Activated naive CD4-positive, alpha-beta T cell treated with anti-CD3 and anti-CD28 coated beads for 36 hours (primary cell): ENCODE measurements around the gene DIP2C. TPM values are rescaled to one million over a fixed set of nuclear protein-coding genes. Genes with fewer than 3 reads are reported as not detected.

Experiments used
- CTCF ChIA-PET: fragments of 350-600 bp; sonication (Branson Sonifier 250); formaldehyde crosslinking; loops from one replicate; lab custom pipeline; 2021; ENCODE audit warnings: antibody characterized with exemption; lab: Charles Lee
- DNase-seq: peaks from one replicate; pipeline ENCODE4 v3.0.0-alpha.2; 2020
- H3K27ac Mint-ChIP-seq: one replicate; pipeline ENCODE4 v1.8.0; 2021; ENCODE audit warnings: mild to moderate bottlenecking, mixed read lengths
- H3K27me3 Mint-ChIP-seq: one replicate; pipeline ENCODE4 v1.8.0; 2021; ENCODE audit warnings: low read depth, mixed read lengths
- H3K36me3 Mint-ChIP-seq: one replicate; pipeline ENCODE4 v1.8.0; 2021; ENCODE audit warnings: low read depth, mixed read lengths
- H3K4me1 Mint-ChIP-seq: one replicate; pipeline ENCODE4 v1.8.0; 2021; ENCODE audit warnings: low read depth, mixed read lengths
- H3K4me3 Mint-ChIP-seq: one replicate; pipeline ENCODE4 v1.8.0; 2021; ENCODE audit warnings: mild to moderate bottlenecking, moderate library complexity, mixed read lengths
- H3K9me3 Mint-ChIP-seq: one replicate; pipeline ENCODE4 v1.8.0; 2021; ENCODE audit warnings: mixed read lengths
- intact Hi-C: fragments of 100-400 bp; cut with micrococcal nuclease; formaldehyde crosslinking; loops from one replicate; pipeline ENCODE4 v1.15.1; 2023
- total RNA-seq, 2 experiments: library from RNA; stranded (reverse); gene quantifications; one replicate each; pipeline ENCODE4 v1.2.3, GENCODE V29; 2021

Gene DIP2C
- total RNA-seq, 2 experiments from 2014 or later = 0.67 to 0.91 TPM

DNA sequence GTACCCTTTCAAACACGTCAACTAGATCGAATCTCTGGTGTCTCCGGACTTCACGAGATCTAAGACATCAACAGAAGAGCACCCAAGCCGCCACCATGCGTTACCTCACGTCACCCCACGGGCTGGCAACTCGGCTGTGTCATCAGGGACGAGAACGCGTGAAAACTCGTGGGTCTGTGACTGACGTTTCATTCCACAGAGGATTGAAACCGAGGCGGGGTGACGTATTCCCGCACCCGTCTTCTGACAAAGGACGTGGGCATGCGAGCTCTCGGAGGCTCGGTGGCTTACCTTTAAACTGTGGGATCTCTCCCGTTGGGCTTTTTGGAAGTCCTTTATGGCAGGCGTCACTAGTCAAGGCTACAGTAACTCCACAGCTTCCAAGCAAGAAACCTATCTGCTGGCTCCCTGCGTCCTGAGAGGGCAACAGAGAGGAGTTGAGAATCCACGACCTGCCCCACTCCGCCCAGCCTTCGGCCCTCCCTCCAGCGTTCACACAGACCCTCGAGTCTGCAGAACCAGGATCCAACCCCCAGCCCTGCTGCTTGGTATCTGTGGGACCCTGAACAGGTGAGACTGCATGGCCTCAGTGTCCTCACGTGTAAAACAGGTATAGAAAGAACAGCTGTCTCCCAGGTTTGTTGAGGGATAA is 298.9 kb downstream of the DIP2C start:
- no peaks in the 10 kb centered on the region for H3K36me3 Mint-ChIP-seq
- no peaks in the 10 kb centered on the region for H3K27me3 Mint-ChIP-seq
- no peak overlapping the region for H3K27ac Mint-ChIP-seq
- no peak for DNase-seq
- H3K4me3 Mint-ChIP-seq = no peak overlapping the region
- CTCF ChIA-PET = no interaction called here
- H3K9me3 Mint-ChIP-seq = no peaks in the 10 kb centered on the region
- intact Hi-C loops = no loop called here
- H3K4me1 Mint-ChIP-seq = no peaks in the 10 kb centered on the region

DNA sequence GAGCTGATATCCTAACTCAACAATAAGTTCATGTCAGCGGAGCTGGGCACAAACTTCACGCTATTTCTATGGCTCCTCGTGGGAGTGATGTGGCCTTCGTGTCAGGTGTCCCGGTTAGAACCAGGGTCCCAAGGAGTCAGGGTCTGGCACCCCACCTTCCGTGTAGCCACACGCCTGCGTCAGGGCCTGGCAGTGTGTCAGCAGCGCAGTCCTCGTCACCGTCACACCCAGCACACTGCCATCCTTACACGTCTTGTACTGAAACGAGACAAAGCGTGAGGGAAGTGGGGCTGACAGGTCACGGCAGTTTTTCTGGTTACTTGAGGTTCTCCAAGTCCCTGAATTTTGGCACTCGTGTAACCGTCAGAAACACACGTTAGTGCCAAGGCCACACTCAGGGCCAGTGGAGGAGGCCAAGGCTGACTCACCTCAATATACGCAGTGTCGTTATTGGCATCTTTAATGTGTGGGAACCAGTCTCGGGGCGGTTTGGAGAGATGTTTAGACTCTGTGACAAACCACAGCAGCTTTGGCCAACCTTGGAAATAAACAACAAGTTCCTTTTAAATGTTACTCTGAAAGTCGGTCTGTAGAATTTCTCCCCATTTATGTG is 299.5 kb downstream of the DIP2C start:
- CTCF ChIA-PET = no interaction called here
- no peak overlapping the region for H3K4me3 Mint-ChIP-seq

DNA sequence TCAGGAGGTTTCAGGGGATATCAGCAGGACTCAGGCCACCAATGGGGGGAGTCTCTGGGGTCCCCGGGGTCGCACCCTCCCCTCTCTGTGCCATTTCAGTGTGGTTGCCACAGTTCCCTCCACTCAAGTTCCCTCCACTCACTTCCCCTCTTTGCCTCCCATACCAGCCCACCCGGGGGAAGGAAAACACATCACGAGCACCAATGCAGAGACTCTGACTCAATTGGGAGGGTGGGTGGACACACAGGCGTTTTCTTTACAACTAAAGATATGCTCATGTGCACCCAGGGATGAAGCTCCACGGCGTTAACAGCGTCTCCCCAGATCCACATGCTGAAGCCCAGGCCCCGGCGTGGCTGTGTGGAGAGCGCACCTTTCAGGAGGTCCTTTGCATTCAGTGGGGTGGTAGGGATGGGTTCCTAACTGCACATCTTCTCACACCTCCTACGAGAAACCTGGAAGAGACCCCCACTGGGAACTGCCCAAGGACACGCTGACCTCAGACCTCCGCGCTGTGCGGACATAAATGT is 300.1 kb downstream of the DIP2C start:
- no peaks in the 10 kb centered on the region for H3K4me1 Mint-ChIP-seq
- DNase-seq = no peak
- H3K27me3 Mint-ChIP-seq = no peaks in the 10 kb centered on the region
- peaks cover 1% of the 10 kb centered on the region for H3K36me3 Mint-ChIP-seq
- CTCF ChIA-PET = no interaction called here
- no peaks in the 10 kb centered on the region for H3K9me3 Mint-ChIP-seq
- no peak overlapping the region for H3K4me3 Mint-ChIP-seq
- intact Hi-C loops = no loop called here
- no peak overlapping the region for H3K27ac Mint-ChIP-seq

More for the DNA sequence above, 299.5 kb downstream of the DIP2C start:
- no peaks in the 10 kb centered on the region for H3K27me3 Mint-ChIP-seq
- no peak overlapping the region for H3K27ac Mint-ChIP-seq
- no peaks in the 10 kb centered on the region for H3K9me3 Mint-ChIP-seq
- no peak for DNase-seq
- no peaks in the 10 kb centered on the region for H3K4me1 Mint-ChIP-seq
- intact Hi-C loops = no loop called here
- H3K36me3 Mint-ChIP-seq = no peaks in the 10 kb centered on the region

DNA sequence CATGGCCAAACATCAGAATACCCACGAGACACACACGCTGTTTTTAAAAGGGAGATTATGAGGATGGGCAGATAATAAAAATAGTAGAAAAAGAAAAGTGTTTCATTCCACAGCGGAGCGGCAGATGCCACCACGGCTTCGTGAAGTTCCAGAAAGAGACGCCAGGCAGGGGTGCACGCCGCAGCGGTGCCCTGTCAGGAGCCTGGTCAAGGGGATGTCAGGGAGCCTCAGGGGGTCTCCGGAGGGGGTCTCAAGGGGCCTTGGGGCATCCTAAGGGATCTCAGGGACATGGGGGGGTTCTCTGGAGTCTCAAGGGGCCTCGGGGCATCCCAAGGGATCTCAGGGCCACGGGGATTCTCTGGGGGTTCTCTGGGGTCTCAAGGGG is 300.8 kb downstream of the DIP2C start:
- H3K4me3 Mint-ChIP-seq = no peak overlapping the region
- no peaks in the 10 kb centered on the region for H3K9me3 Mint-ChIP-seq
- H3K36me3 Mint-ChIP-seq = peaks cover 1% of the 10 kb centered on the region
- CTCF ChIA-PET = no interaction called here
- DNase-seq = no peak
- H3K4me1 Mint-ChIP-seq = no peaks in the 10 kb centered on the region
- intact Hi-C loops = no loop called here
- H3K27me3 Mint-ChIP-seq = no peaks in the 10 kb centered on the region
- no peak overlapping the region for H3K27ac Mint-ChIP-seq

DNA sequence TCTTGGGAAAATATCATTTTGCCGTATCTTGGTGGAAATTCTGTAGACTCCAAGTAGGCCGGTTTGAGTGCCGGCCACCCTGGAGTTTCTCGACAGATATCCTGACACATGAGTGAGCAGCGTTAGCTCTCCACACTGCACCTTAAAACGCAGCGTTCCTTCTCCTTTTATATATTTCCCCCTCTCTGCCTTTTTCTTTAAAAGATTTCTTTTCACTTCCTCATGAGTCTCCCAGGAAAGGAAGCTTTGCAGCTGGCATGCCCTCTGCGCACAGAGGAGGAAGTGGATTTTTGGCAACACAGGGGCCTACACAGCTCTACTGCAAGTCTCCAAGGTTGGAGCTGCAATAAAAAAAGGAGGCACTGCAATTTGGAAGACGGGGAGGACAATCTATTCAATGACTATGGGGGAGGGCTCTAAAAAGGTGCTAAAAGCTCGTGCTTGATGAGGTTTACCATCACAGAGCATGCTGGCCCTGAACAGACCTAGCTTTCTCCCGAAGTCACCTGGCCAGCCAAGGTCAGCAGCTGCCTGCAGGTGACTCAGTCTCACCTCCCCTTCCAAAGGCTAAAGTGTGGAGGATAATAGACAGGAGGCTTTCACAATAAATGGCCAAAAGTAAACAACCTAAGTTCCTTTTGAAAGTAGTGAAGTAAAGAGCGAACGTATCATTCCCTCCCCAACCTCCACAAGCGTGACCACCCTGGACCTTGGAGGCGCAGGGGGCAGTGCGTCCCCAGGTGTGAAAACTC is 301.4 kb downstream of the DIP2C start:
- CTCF ChIA-PET = interaction anchor here (0.6 kb wide), 1 partner anchor 62 kb away, joined by 4 read pairs; no protein-coding TSS in a partner anchor
- intact Hi-C loops = no loop called here
- no peaks in the 10 kb centered on the region for H3K27me3 Mint-ChIP-seq
- H3K4me3 Mint-ChIP-seq = no peak overlapping the region
- DNase-seq = no peak
- no peaks in the 10 kb centered on the region for H3K9me3 Mint-ChIP-seq
- H3K36me3 Mint-ChIP-seq = peaks cover 1% of the 10 kb centered on the region
- no peak overlapping the region for H3K27ac Mint-ChIP-seq
- H3K4me1 Mint-ChIP-seq = no peaks in the 10 kb centered on the region

DNA sequence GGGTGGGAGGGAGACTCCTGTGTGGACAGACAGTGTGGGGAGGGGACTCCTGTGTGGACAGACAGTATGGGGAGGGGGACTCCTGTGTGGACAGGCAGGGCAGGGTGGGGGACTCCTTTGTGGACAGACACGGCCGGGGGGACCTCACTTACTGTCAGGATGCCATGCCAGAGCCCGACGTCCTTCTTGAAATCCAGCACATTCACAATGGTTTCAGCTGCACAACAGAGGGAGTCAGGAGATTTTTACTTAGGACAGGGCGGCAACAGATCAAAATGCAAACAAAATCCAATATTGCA is 301.9 kb downstream of the DIP2C start:
- Mint-ChIP-seq H3K36me3 (peaks cover 1% of the 10 kb centered on the region), H3K27me3 (no peaks in the 10 kb centered on the region), H3K9me3 (no peaks in the 10 kb centered on the region), H3K4me1 (no peaks in the 10 kb centered on the region), H3K27ac (no peak overlapping the region), H3K4me3 (no peak overlapping the region)
- intact Hi-C loops = no loop called here
- no peak for DNase-seq
- CTCF ChIA-PET = interaction anchor here (0.6 kb wide), 1 partner anchor 62 kb away, joined by 4 read pairs; no protein-coding TSS in a partner anchor

DNA sequence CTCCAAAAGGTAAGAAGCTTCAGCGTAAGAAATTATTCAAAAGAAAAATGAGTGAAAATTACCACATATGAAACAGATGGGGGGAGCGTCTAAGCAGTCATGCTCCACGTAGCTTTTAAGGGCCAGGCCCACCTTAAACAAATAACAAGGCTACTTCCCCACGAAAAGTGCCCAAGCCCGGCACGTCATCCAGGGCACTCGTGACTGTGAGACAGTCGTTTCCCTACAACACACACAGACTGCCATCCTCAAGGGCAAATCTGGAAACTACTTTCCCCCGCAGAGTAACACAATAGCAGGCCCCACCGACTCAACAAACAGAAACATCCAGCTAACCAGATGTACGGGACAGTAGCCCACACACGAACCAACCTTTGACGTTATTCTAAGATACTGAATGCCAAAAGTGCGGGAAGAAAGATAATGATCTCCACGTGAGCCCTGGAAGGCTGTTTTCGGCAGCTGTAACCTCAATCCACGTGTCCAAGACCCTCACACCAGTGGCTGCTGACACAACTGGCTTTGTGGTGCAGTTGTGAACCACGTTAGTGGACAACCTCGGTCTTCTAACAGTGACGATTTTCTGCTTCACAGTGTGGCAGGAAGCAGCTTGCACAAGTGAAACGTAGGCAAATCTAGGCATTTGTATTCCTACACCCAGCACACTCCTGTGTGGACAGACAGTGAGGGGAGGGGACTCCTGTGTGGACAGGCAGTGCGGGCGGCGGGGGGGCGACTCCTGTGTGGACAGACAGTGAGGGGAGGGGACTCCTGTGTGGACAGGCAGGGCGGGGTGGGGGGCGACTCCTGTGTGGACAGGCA is 302.5 kb downstream of the DIP2C start:
- no peak for DNase-seq
- H3K27ac Mint-ChIP-seq = no peak overlapping the region
- no peak overlapping the region for H3K4me3 Mint-ChIP-seq
- intact Hi-C loops = no loop called here
- no peaks in the 10 kb centered on the region for H3K27me3 Mint-ChIP-seq
- H3K4me1 Mint-ChIP-seq = no peaks in the 10 kb centered on the region
- no peaks in the 10 kb centered on the region for H3K9me3 Mint-ChIP-seq
- CTCF ChIA-PET = interaction anchor here (0.6 kb wide), 1 partner anchor 63 kb away, joined by 4 read pairs; no protein-coding TSS in a partner anchor
- H3K36me3 Mint-ChIP-seq = peaks cover 2% of the 10 kb centered on the region

DNA sequence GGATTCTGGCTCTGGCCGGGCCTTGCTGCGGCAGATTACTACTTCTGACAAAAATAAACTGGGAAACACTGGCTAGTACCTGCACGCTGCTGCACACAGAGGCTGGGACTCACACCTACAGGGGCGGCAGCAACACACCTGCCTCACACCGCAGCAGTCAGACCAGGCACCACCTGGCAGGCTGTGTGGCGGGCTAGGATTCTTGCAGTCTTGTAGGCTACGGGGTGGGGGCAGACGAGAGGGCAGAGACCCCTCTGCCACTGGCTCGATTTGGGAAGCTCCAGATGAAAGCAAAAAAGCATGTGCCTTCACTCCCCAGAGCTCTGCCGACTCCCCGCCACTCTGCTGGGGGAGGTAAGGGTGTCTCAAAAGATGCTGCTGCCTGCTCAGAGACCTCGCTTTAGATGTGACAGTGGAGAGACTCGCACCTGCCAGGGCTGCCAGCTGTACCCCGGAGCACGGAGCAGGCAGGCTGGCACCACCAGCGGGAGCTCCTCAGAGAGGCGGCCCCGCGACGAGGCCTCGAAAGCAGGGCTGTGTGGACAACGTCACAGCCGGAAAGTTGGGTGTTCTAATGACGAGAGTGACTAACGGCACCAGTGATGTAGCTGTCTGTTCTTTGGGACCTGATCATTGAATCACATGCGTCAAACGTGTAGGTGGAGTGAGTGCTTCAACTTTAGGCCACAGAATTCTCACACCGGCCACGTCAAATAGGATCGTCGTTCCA is 303.7 kb downstream of the DIP2C start:
- intact Hi-C loops = no loop called here
- CTCF ChIA-PET = interaction anchor here (0.6 kb wide), 2 partner anchors 12 to 1035 kb away, joined by 3 read pairs; no protein-coding TSS in a partner anchor
- peaks cover 7% of the 10 kb centered on the region for H3K36me3 Mint-ChIP-seq
- H3K4me1 Mint-ChIP-seq = no peaks in the 10 kb centered on the region
- DNase-seq = no peak
- peaks cover 2% of the 10 kb centered on the region for H3K9me3 Mint-ChIP-seq
- H3K27ac Mint-ChIP-seq = no peak overlapping the region
- H3K4me3 Mint-ChIP-seq = no peak overlapping the region
- H3K27me3 Mint-ChIP-seq = no peaks in the 10 kb centered on the region

DNA sequence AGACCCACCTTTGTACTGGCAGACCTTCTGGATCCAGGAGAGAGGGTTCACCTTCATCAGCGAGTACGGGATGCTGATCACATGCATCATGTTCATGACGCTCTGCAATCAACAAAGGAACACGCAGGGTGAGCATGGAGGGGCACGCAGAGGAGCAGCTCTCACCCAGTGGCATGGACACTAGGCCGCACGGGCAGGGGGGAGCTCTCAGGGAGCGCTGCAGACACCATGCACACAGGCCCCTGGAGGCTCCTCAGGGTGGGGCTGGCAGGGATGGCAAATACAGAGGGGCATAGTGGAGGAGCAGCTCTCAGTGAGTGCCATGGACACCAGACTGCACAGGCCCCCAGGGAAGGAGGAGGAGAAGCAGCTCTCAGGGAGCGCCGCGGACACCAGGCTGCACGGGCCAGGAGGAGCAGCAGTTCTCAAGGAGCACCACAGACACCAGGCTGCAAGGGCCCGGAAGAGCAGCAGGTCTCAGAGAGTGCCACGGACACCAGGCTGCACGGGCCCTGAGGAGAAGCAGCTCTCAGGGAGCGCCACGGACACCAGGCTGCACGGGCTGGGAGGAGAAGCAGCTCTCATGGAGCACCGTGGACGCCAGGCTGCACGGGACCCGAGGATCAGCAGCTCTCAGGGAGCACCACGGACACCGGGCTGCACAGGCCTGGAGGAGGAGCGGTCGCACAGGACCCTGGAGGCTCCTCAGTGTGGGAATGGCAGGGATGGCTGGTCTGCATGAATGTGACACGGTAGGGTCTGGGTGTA is 304.7 kb downstream of the DIP2C start:
- no peak overlapping the region for H3K27ac Mint-ChIP-seq
- CTCF ChIA-PET = no interaction called here
- H3K4me1 Mint-ChIP-seq = no peaks in the 10 kb centered on the region
- peaks cover 2% of the 10 kb centered on the region for H3K9me3 Mint-ChIP-seq
- H3K27me3 Mint-ChIP-seq = no peaks in the 10 kb centered on the region
- peaks cover 7% of the 10 kb centered on the region for H3K36me3 Mint-ChIP-seq
- DNase-seq = no peak
- H3K4me3 Mint-ChIP-seq = no peak overlapping the region
- intact Hi-C loops = no loop called here

DNA sequence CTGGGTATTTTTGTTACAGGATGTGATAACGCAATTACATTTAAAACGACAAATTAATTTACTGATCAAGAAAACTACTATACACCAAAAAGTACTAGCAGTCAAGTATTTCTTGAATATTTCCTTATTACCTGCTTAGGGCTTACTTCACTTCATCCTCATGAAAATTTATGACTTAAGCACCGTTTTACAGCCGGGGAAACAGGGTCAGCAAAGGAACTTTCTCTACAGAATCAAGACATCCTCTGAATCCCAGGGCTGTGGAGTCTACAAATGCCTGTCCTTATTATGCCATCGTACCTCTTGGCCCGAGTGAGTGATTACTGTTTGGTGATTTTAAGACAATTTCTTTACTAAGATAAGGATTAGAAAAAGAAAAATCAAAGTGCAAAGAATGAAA is 305.9 kb downstream of the DIP2C start:
- intact Hi-C loops = no loop called here
- H3K27me3 Mint-ChIP-seq = no peaks in the 10 kb centered on the region
- no peak overlapping the region for H3K4me3 Mint-ChIP-seq
- CTCF ChIA-PET = no interaction called here
- no peak overlapping the region for H3K27ac Mint-ChIP-seq
- peaks cover 7% of the 10 kb centered on the region for H3K36me3 Mint-ChIP-seq
- no peak for DNase-seq
- H3K9me3 Mint-ChIP-seq = peaks cover 2% of the 10 kb centered on the region
- H3K4me1 Mint-ChIP-seq = no peaks in the 10 kb centered on the region

DNA sequence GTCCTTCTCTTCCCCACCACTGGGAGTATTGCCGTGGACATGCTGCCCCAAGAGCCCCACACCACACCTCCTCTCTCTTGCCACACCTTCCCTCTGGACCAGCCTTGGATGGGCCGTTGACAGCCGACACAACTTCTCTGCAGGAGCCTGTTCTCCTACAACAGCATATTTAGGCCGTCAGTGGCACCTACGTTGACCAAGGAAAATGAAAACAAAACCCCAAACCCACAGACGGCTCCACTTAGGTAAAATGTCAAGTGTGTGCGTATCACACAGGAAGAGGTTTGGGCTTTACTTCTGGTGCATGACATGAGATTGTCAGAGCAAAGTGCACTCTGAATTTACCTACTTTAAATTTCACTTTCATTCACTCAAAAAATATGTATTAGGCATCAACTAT is 307.7 kb downstream of the DIP2C start:
- Mint-ChIP-seq H3K4me3 (no peak overlapping the region), H3K36me3 (peaks cover 7% of the 10 kb centered on the region), H3K27ac (no peak overlapping the region), H3K9me3 (peaks cover 2% of the 10 kb centered on the region), H3K4me1 (peaks cover 2% of the 10 kb centered on the region), H3K27me3 (no peaks in the 10 kb centered on the region)
- intact Hi-C loops = no loop called here
- DNase-seq = no peak
- CTCF ChIA-PET = no interaction called here
